ENCODE results near the gene TFAM. TPM values are rescaled to one million over a fixed set of nuclear protein-coding genes. Genes with fewer than 3 reads are reported as not detected.

Gene TFAM
- total RNA-seq, 1 donor from 2014 or later = 31.8 TPM

DNA sequence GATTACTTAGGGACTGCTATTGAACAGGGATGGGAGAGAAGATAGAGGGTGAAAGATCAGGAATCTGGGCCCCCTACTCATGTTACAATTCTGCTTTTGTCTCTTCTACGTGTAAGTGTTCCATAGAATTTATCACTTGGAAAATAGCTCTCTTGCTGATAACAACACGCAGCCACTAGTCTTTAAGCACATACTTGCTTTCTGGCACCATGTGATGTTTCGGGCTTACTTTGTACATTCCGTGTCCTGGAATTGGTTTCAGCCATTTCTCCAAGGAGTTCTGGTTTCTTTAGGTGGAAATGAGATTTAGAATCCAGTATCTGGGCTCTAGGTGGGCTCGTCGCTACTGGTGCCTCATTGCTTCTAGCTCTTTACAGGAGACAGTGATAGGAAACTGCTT, 59.7 kb downstream of the TFAM start:
- Mint-ChIP-seq H3K27ac (ENCODE audit: unreplicated experiment) (no peak overlapping the region), H3K4me1 (ENCODE audit: low read depth, unreplicated experiment) (no peaks in the 10 kb centered on the region), H3K9me3 (ENCODE audit: unreplicated experiment) (peaks cover 4% of the 10 kb centered on the region), H3K4me3 (ENCODE audit: unreplicated experiment) (no peak overlapping the region), H3K36me3 (ENCODE audit: unreplicated experiment) (no peaks in the 10 kb centered on the region), H3K27me3 (ENCODE audit: unreplicated experiment) (no peaks in the 10 kb centered on the region)
- TF ChIP-seq, protein P1, sequence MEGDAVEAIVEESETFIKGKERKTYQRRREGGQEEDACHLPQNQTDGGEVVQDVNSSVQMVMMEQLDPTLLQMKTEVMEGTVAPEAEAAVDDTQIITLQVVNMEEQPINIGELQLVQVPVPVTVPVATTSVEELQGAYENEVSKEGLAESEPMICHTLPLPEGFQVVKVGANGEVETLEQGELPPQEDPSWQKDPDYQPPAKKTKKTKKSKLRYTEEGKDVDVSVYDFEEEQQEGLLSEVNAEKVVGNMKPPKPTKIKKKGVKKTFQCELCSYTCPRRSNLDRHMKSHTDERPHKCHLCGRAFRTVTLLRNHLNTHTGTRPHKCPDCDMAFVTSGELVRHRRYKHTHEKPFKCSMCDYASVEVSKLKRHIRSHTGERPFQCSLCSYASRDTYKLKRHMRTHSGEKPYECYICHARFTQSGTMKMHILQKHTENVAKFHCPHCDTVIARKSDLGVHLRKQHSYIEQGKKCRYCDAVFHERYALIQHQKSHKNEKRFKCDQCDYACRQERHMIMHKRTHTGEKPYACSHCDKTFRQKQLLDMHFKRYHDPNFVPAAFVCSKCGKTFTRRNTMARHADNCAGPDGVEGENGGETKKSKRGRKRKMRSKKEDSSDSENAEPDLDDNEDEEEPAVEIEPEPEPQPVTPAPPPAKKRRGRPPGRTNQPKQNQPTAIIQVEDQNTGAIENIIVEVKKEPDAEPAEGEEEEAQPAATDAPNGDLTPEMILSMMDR (IDR thresholded peaks at IDR 0.05; ENCODE audit: partially characterized antibody, unreplicated experiment) = no peak
- DNase-seq = no peak

DNA sequence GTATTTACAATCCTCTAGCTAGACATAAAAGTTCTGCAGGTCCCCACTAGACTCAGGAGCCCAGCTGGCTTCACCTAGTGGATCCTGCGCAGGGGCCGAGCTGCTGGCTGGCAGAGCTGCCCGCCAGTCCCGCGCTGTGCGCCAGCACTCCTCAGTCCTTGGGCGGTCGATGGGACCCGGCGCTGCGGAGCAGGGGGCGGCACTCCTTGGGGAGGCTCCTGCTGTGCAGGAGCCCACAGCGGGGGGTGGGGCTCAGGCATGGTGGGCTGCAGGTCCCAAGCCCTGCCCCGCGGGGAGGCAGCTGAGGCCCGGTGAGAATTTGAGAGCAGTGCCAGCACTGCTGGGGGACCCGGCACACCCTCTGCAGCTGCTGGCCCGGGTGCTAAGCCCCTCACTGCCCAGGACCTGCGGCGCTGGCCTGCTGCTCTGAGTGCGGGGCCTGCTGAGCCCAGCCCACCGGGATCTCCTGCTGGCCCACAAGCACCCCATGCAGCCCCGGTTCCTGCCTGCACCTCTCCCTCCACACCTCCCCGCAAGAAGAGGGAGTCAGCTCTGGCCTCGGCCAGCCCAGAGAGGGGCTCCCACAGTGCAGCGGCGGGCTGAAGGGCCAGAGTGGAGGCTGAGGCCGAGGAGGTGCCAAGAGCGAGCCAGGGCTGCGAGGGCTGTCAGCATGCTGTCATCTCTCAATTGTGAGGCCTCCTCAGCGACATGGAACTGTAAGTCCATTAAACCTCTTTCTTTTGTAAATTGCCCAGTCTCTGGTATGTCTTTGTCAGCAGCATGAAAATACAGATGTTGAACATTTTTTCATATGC, 63.1 kb downstream of the TFAM start:
- Mint-ChIP-seq H3K27me3 (ENCODE audit: unreplicated experiment) (no peaks in the 10 kb centered on the region), H3K4me3 (ENCODE audit: unreplicated experiment) (no peak overlapping the region), H3K4me1 (ENCODE audit: low read depth, unreplicated experiment) (no peaks in the 10 kb centered on the region), H3K27ac (ENCODE audit: unreplicated experiment) (no peak overlapping the region), H3K9me3 (ENCODE audit: unreplicated experiment) (peaks cover 4% of the 10 kb centered on the region), H3K36me3 (ENCODE audit: unreplicated experiment) (no peaks in the 10 kb centered on the region)
- TF ChIP-seq, protein P1 (IDR thresholded peaks at IDR 0.05; ENCODE audit: partially characterized antibody, unreplicated experiment) = no peak
- DNase-seq = no peak

Other genes starting within 250 kb of the TFAM start
- 7.6 TPM for gene IPMK, start 117.5 kb upstream of the TFAM start, total RNA-seq (ENCODE audit: unreplicated experiment)
- gene CISD1, start 116.2 kb upstream of the TFAM start, total RNA-seq (ENCODE audit: unreplicated experiment) = 29.3 TPM
- 48.1 TPM for gene UBE2D1, start 50.4 kb upstream of the TFAM start, total RNA-seq (ENCODE audit: unreplicated experiment)
- 0.12 TPM for gene BICC1, start 127.5 kb downstream of the TFAM start, total RNA-seq (ENCODE audit: unreplicated experiment)

Measured in glutamatergic neuron (in vitro differentiated cells).